Measurements from ENCODE around the gene ANKRD44.

ANKRD44 gene

DNA sequence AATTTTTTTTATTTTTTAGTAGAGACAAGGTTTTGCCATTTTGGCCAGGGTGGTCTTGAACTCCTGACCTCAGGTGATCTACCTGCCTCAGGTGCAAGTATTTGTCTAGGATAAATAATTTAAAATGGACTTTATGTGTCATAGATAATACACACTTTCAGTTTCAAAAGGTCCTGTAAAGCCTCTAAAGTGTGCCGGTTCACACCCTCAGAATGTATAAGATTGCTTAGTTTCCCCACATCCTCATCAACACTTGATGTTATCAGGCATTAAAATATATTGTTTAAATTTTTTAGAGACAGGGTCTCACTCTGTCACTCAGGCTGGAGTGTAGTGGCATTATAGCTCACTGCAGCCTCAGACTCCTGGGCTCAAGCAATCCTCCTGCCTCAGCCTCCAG lies 170.5 kb downstream of the ANKRD44 start:
- DNase-seq (no peak), ATAC-seq (peak; percentile 63)
- Mint-ChIP-seq H3K4me1 (peaks cover 85% of the 10 kb centered on the region), H3K27me3 (no peaks in the 10 kb centered on the region), H3K27ac (peak overlapping the region in 1 of 2 donors; percentile 90), H3K4me3 (no peak overlapping the region), H3K9me3 (no peaks in the 10 kb centered on the region)

GRCh38 chr2:197138506-197138905 lies 172.1 kb downstream of the ANKRD44 start:
- ATAC-seq = peak; percentile 61
- Mint-ChIP-seq H3K27me3 (no peaks in the 10 kb centered on the region), H3K4me3 (peak overlapping the region; percentile 32 to 42), H3K27ac (peak overlapping the region; percentile 51 to 59), H3K9me3 (no peaks in the 10 kb centered on the region), H3K4me1 (peaks cover 89% of the 10 kb centered on the region)
- DNase-seq = no peak

- Mint-ChIP-seq H3K27me3 (no peaks in the 10 kb centered on the region), H3K27ac (peak overlapping the region; percentile 51 to 59), H3K4me3 (peak overlapping the region; percentile 40 to 42), H3K9me3 (no peaks in the 10 kb centered on the region), H3K4me1 (peaks cover 95% of the 10 kb centered on the region)
- ATAC-seq = peak; percentile 64
- no peak for DNase-seq
Observed at GRCh38 chr2:197137826-197138477, 172.6 kb downstream of the ANKRD44 start.

DNA sequence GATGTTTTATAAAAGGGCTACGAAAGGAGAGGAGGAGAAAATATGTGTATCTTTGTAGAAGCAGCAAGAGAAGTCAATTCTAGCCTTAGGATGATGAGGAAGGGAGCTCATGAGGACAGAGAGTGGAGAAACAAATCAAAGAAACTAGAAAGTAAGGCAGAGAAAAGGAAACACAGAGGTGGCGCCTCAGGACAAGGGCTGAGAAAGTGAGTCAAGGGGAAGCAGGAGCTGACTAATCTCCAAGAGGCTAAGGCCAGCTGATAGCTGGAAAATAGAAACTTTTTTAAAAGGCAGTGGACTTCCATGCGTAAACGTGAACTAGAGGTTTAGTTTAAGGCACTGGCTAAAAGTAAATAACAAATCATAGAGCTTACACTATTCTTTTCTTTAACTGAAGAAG lies 173.3 kb downstream of the ANKRD44 start:
- Mint-ChIP-seq H3K27me3 (no peaks in the 10 kb centered on the region), H3K4me1 (peaks cover 97% of the 10 kb centered on the region), H3K9me3 (no peaks in the 10 kb centered on the region), H3K4me3 (peak overlapping the region; percentile 6 to 62), H3K27ac (peak overlapping the region; percentile 61 to 91)
- no peak for DNase-seq
- ATAC-seq = peak; percentile 28

- Mint-ChIP-seq H3K9me3 (no peaks in the 10 kb centered on the region), H3K27me3 (no peaks in the 10 kb centered on the region), H3K4me3 (peak overlapping the region in 1 of 2 donors; percentile 62), H3K27ac (peak overlapping the region; percentile 61 to 91), H3K4me1 (peaks cover 97% of the 10 kb centered on the region)
- DNase-seq (no peak), ATAC-seq (no peak)
Observed at GRCh38 chr2:197136452-197136851, 174.1 kb downstream of the ANKRD44 start.

- H3K27ac Mint-ChIP-seq = peak overlapping the region; percentile 1 to 17
- ATAC-seq (no peak), DNase-seq (no peak)
- no peaks in the 10 kb centered on the region for H3K9me3 Mint-ChIP-seq
- H3K4me3 Mint-ChIP-seq = no peak overlapping the region
- peaks cover 97% of the 10 kb centered on the region for H3K4me1 Mint-ChIP-seq
- no peaks in the 10 kb centered on the region for H3K27me3 Mint-ChIP-seq
Observed at GRCh38 chr2:197135806-197136205, 174.8 kb downstream of the ANKRD44 start.

- ATAC-seq = no peak
- Mint-ChIP-seq H3K27ac (no peak overlapping the region), H3K4me1 (peaks cover 97% of the 10 kb centered on the region), H3K4me3 (no peak overlapping the region), H3K27me3 (no peaks in the 10 kb centered on the region), H3K9me3 (no peaks in the 10 kb centered on the region)
- DNase-seq = no peak
Observed at GRCh38 chr2:197134206-197134605, 176.4 kb downstream of the ANKRD44 start.

DNA sequence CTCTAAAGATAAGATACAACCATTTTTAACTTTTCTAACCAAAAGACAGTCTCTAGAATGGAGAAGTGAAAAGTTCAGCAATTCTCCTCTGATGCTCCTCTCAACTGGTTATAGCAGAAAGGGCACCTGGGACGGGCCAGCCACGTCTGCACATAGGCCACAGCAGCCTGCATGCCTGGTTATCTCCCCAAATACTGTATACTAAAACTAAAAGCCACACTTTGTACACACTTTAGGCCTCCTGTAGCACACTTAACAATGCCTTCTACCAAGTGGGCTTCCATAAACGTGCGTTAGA lies 179.1 kb downstream of the ANKRD44 start:
- ATAC-seq = no peak
- H3K9me3 Mint-ChIP-seq = no peaks in the 10 kb centered on the region
- peaks cover 87% of the 10 kb centered on the region for H3K4me1 Mint-ChIP-seq
- no peaks in the 10 kb centered on the region for H3K27me3 Mint-ChIP-seq
- peak overlapping the region; percentile 69 to 84 for H3K27ac Mint-ChIP-seq
- no peak for DNase-seq
- H3K4me3 Mint-ChIP-seq = peak overlapping the region; percentile 27 to 31

DNA sequence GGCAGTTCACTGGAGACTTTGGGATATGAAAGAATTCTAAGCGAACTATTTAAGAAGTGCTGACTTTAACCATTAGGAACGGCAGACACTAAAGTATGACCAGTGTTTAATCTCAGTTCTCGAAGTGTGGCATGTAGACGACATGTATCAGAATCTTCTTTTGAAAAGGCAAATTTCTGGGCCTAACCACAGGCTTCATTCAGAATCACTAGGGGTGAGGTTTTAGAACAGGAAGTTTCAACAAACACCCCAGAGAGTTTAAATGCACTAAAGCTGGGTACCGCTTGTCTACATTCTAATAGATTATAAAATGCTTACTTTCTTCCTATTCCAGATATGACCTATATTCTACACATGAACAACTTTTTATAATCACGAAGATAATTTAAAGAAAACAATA lies 180.3 kb downstream of the ANKRD44 start:
- DNase-seq (no peak), ATAC-seq (peak; percentile 87)
- Mint-ChIP-seq H3K4me1 (peaks cover 75% of the 10 kb centered on the region), H3K9me3 (no peaks in the 10 kb centered on the region), H3K27me3 (no peaks in the 10 kb centered on the region), H3K4me3 (peak overlapping the region; percentile 35 to 36), H3K27ac (peak overlapping the region in 1 of 2 donors; percentile 79)

DNA sequence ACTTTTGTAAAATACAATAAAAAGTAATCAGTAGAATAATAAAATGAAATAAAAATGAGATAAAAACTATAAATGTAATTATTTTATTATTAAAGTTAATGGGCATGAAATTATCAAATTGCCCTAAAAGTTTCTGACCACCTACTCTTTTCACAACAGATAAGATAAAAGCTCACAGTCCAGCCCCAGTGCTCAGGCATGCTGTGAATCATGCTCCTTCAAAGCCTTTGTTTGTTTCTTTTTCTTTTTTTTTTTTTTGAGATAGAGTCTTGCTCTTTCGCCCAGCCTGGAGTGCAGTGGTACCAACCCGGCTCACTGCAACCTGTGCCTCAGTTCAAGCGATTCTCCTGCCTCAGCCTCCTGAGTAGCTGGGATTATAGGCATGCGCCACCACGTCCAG lies 181.7 kb downstream of the ANKRD44 start:
- H3K27me3 Mint-ChIP-seq = no peaks in the 10 kb centered on the region
- no peak for ATAC-seq
- no peak for DNase-seq
- H3K9me3 Mint-ChIP-seq = no peaks in the 10 kb centered on the region
- peak overlapping the region; percentile 27 to 83 for H3K27ac Mint-ChIP-seq
- peaks cover 64% of the 10 kb centered on the region for H3K4me1 Mint-ChIP-seq
- H3K4me3 Mint-ChIP-seq = peak overlapping the region; percentile 10 to 19

GRCh38 chr2:197128126-197128525 lies 182.5 kb downstream of the ANKRD44 start:
- Mint-ChIP-seq H3K27me3 (no peaks in the 10 kb centered on the region), H3K4me1 (peaks cover 65% of the 10 kb centered on the region), H3K9me3 (no peaks in the 10 kb centered on the region), H3K4me3 (peak overlapping the region in 1 of 2 donors; percentile 22), H3K27ac (peak overlapping the region in 1 of 2 donors; percentile 71)
- ATAC-seq (no peak), DNase-seq (no peak)

DNA sequence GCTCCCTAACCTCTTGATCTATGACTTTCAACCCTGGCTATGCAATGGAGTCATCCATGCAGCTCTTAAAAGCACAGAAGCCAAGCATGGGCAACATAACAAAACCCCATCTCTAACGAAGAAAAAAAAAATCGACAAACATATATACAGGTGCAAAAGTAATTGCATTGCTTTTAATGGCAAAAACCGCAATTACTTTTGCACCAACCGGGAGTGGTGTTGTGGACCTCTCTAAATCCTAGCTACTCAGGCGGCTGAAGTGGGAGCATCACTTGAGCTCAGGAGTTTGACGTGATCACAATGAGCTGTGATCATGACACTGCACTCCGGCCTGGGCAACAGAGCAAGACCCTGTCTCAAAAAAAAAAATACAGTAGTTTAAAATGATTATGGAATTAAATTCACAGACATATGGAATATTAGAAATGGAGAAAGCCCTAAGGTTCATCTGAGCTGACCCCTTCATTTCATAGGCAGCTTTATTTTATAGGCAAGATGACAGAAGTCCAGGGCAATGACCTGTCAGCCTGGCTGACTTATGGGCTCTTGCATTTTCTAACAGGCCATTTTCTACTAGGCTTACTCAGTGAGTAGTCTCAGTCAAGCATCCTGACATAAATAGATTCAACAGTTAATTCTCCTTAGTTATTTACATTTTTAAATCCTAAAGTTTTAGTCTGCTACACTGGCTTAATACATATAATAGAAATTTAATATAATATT lies 183.8 kb downstream of the ANKRD44 start:
- H3K9me3 Mint-ChIP-seq = no peaks in the 10 kb centered on the region
- no peak overlapping the region for H3K4me3 Mint-ChIP-seq
- no peaks in the 10 kb centered on the region for H3K27me3 Mint-ChIP-seq
- ATAC-seq = no peak
- H3K4me1 Mint-ChIP-seq = peaks cover 64% of the 10 kb centered on the region
- no peak for DNase-seq
- H3K27ac Mint-ChIP-seq = no peak overlapping the region

DNA sequence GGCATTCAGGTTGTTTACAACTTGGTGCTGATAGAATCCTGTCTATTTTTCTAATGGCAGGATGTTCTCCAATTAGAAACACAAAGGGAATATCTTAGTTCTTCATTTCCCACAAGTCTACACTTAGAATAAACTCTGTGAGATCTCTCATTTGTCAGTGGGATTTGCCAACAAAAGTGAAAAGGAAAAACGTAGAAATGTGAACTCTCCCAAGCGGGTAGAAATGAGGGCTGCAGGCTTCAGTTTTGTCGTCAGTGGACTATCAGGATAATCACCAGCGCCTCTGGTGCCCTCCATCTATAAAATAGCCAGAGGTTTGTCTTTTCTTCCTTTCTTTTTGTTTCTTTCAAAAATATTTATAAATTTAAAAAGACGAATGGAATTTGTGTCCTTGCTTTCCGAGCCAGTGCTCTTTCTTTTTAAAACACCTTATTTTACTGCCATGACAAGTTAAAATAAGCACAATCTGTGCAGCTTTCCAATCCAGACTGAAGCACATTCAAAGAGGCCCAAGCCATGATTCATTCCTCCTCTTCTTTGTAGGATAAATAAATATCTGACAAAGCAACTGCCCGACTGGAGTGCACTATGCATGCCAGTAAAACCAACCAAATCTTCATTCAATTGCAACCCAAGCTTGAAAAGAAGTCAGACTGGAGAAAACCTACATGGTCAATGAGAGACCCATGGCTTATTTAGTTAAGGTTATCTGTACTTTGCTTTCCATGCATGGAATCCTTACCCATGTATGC lies 185.8 kb downstream of the ANKRD44 start:
- DNase-seq (no peak), ATAC-seq (no peak)
- Mint-ChIP-seq H3K4me3 (no peak overlapping the region), H3K27me3 (no peaks in the 10 kb centered on the region), H3K27ac (peak overlapping the region in 1 of 2 donors; percentile 68), H3K9me3 (no peaks in the 10 kb centered on the region), H3K4me1 (peaks cover 55% of the 10 kb centered on the region)

GRCh38 chr2:197122821-197123220 lies 187.8 kb downstream of the ANKRD44 start:
- DNase-seq (no peak), ATAC-seq (no peak)
- no peak overlapping the region for H3K27ac Mint-ChIP-seq
- peaks cover 42% of the 10 kb centered on the region for H3K4me1 Mint-ChIP-seq
- H3K4me3 Mint-ChIP-seq = no peak overlapping the region
- no peaks in the 10 kb centered on the region for H3K27me3 Mint-ChIP-seq
- H3K9me3 Mint-ChIP-seq = no peaks in the 10 kb centered on the region

DNA sequence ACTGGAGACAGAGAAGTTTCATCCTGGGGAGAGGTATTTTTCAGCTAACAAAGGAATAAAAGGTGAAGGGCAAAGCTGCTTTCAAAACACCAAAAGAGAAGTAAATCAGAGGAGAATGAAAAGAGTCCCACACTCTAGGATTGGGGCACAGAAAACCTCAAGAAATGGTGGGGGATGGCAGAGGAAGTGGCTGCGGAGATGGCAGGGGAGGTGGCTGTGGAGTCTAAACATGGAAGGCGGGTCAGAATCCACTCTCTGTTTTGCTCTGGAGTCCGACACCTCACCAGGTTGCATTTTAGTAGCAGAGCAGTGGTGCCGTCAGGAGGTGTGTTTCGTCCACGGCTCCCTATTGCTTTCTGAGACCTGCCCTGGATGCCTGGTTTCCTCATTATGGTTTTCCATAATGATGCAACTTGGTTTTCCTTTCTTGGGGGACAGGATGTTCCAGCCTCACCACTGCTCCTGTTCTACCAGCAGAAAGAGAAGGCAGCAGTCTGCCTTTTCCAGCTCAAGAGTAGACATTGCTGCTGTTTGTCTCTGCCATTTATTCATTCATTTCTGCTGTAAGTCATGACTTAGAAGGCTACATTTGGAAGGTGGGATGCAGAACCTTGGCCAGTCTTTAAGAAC lies 188.7 kb downstream of the ANKRD44 start:
- ATAC-seq (peak; percentile 70), DNase-seq (no peak)
- Mint-ChIP-seq H3K4me1 (peaks cover 44% of the 10 kb centered on the region), H3K9me3 (no peaks in the 10 kb centered on the region), H3K27ac (peak overlapping the region in 1 of 2 donors; percentile 70), H3K27me3 (no peaks in the 10 kb centered on the region), H3K4me3 (peak overlapping the region in 1 of 2 donors; percentile 72)
